Choroid plexus epithelial cell (primary cell): ENCODE results near the gene RBMS1.

Experiments
- DNase-seq: peaks from one replicate; pipeline ENCODE4 v3.0.0-alpha.2; 2010; ENCODE audit warnings: low read depth
- H3K4me3 ChIP-seq: 2 replicates; pipeline ENCODE4 v1.5.1; 2011; ENCODE audit warnings: low read depth, mild to moderate bottlenecking, control low read depth, low read length, moderate library complexity
- CTCF ChIP-seq: conservative IDR thresholded peaks from 2 replicates; pipeline ENCODE4 v1.5.1; 2011; ENCODE audit warnings: low read depth, mild to moderate bottlenecking, control low read depth, inconsistent platforms, low read length, moderate library complexity

RBMS1 gene

GRCh38 chr2:160269365-160269764, 224.2 kb downstream of the RBMS1 start:
- H3K4me3 ChIP-seq: peak overlapping the region; percentile 55
- TF ChIP-seq CTCF: no peak
- DNase-seq: no peak

GRCh38 chr2:160268151-160268781, 225.3 kb downstream of the RBMS1 start:
- H3K4me3 ChIP-seq: no peak overlapping the region
- no peak for DNase-seq
- no peak for TF ChIP-seq CTCF

GRCh38 chr2:160267692-160268091, 225.9 kb downstream of the RBMS1 start:
- no peak overlapping the region for H3K4me3 ChIP-seq
- DNase-seq: no peak
- no peak for TF ChIP-seq CTCF

- no peak overlapping the region for H3K4me3 ChIP-seq
- TF ChIP-seq CTCF: no peak
- DNase-seq: no peak
Observed at GRCh38 chr2:160267022-160267421, 226.6 kb downstream of the RBMS1 start.

- no peak overlapping the region for H3K4me3 ChIP-seq
- no peak for DNase-seq
Observed at GRCh38 chr2:160266037-160266551, 227.5 kb downstream of the RBMS1 start.

GRCh38 chr2:160264308-160264707, 229.3 kb downstream of the RBMS1 start:
- no peak for TF ChIP-seq CTCF
- no peak for DNase-seq
- no peak overlapping the region for H3K4me3 ChIP-seq

More at GRCh38 chr2:160266037-160266551, 227.5 kb downstream of the RBMS1 start:
- TF ChIP-seq CTCF: no peak

- DNase-seq: no peak
- no peak overlapping the region for H3K4me3 ChIP-seq
- TF ChIP-seq CTCF: no peak
Observed at GRCh38 chr2:160261732-160262131, 231.9 kb downstream of the RBMS1 start.
